GM21526 (cell line): Measurements from ENCODE around the gene NT5C.
A peak's percentile ranks its signal among the peaks of the same experiment; 100 is the strongest.

Source experiments
- ATAC-seq: cut with Tn5 transposase; IDR thresholded peaks from one replicate; pipeline ENCODE4 v1.9.1; 2021; ENCODE audit warnings: moderate library complexity; ENCODE audit not compliant: unreplicated experiment, low FRiP score

The NT5C gene

GRCh38 chr17:75124041-75124818 is 7.3 kb downstream of the NT5C start:
- ATAC-seq: no peak

- ATAC-seq: no peak
Measured at GRCh38 chr17:75118307-75118706, 13.2 kb downstream of the NT5C start.

GRCh38 chr17:75116737-75117136 is 14.8 kb downstream of the NT5C start:
- ATAC-seq: no peak

GRCh38 chr17:75115555-75115954 is 16.0 kb downstream of the NT5C start:
- no peak for ATAC-seq

GRCh38 chr17:75114552-75115314 is 16.8 kb downstream of the NT5C start:
- ATAC-seq: no peak

GRCh38 chr17:75113798-75114551 is 17.6 kb downstream of the NT5C start:
- ATAC-seq: peak; percentile 38

GRCh38 chr17:75111777-75112335 is 19.7 kb downstream of the NT5C start:
- no peak for ATAC-seq

GRCh38 chr17:75110234-75110937 is 21.2 kb downstream of the NT5C start:
- no peak for ATAC-seq

- peak; percentile 52 for ATAC-seq
Measured at GRCh38 chr17:75109407-75110233, 21.9 kb downstream of the NT5C start, which contains the start of gene ARMC7. Gene ARMC7 (plus strand): TSS chr17:75109969. CDS start chr17:75110289, 320 bp downstream.

GRCh38 chr17:75109046-75109406 is 22.5 kb downstream of the NT5C start:
- no peak for ATAC-seq

GRCh38 chr17:75108193-75108592 is 23.3 kb downstream of the NT5C start:
- ATAC-seq: no peak

GRCh38 chr17:75105126-75106080 is 26.1 kb downstream of the NT5C start:
- no peak for ATAC-seq

- no peak for ATAC-seq
Measured at GRCh38 chr17:75103601-75104554, 27.7 kb downstream of the NT5C start.

- ATAC-seq: no peak
Measured at GRCh38 chr17:75102385-75102821, 29.1 kb downstream of the NT5C start.

GRCh38 chr17:75099881-75100595 is 31.5 kb downstream of the NT5C start:
- ATAC-seq: no peak

- ATAC-seq: no peak
Measured at GRCh38 chr17:75098861-75099260, 32.7 kb downstream of the NT5C start.
